ENCODE results near the gene CPNE7.

Gene CPNE7

GRCh38 chr16:89567656-89568594 lies 7.6 kb upstream of the CPNE7 start:
- TF ChIP-seq GATA3 (IDR thresholded peaks at IDR 0.05; ENCODE audit: low read depth, low read length) = no peak
- TF ChIP-seq GATA2 (IDR thresholded peaks at IDR 0.05; ENCODE audit: low read depth, low read length) = no peak

- no peak for TF ChIP-seq GATA3 (IDR thresholded peaks at IDR 0.05; ENCODE audit: low read depth, low read length)
- no peak for TF ChIP-seq GATA2 (IDR thresholded peaks at IDR 0.05; ENCODE audit: low read depth, low read length)
Observed at GRCh38 chr16:89569506-89570341, 5.8 kb upstream of the CPNE7 start.

GRCh38 chr16:89570342-89570923 lies 5.1 kb upstream of the CPNE7 start:
- TF ChIP-seq GATA2 (IDR thresholded peaks at IDR 0.05; ENCODE audit: low read depth, low read length) (no peak), GATA3 (IDR thresholded peaks at IDR 0.05; ENCODE audit: low read depth, low read length) (no peak)

- TF ChIP-seq GATA3 (IDR thresholded peaks at IDR 0.05; ENCODE audit: low read depth, low read length) = no peak
- TF ChIP-seq GATA2 (IDR thresholded peaks at IDR 0.05; ENCODE audit: low read depth, low read length) = no peak
Observed at GRCh38 chr16:89571636-89572035, 3.9 kb upstream of the CPNE7 start.

GRCh38 chr16:89572073-89572484 lies 3.5 kb upstream of the CPNE7 start:
- 0 out of 2 replicates have a peak, but pooled peaks have one; percentile 19 for TF ChIP-seq GATA2 (IDR thresholded peaks at IDR 0.05; ENCODE audit: low read depth, low read length)
- TF ChIP-seq GATA3 (IDR thresholded peaks at IDR 0.05; ENCODE audit: low read depth, low read length) = no peak

GRCh38 chr16:89572485-89573205 lies 2.9 kb upstream of the CPNE7 start:
- TF ChIP-seq GATA3 (IDR thresholded peaks at IDR 0.05; ENCODE audit: low read depth, low read length) (no peak), GATA2 (IDR thresholded peaks at IDR 0.05; ENCODE audit: low read depth, low read length) (no peak)

- no peak for TF ChIP-seq GATA2 (IDR thresholded peaks at IDR 0.05; ENCODE audit: low read depth, low read length)
- no peak for TF ChIP-seq GATA3 (IDR thresholded peaks at IDR 0.05; ENCODE audit: low read depth, low read length)
Observed at GRCh38 chr16:89573826-89574680, 1.5 kb upstream of the CPNE7 start.

- no peak for TF ChIP-seq GATA2 (IDR thresholded peaks at IDR 0.05; ENCODE audit: low read depth, low read length)
- TF ChIP-seq GATA3 (IDR thresholded peaks at IDR 0.05; ENCODE audit: low read depth, low read length) = no peak
Observed at GRCh38 chr16:89574681-89575246, 794 bp upstream of the CPNE7 start.

- TF ChIP-seq GATA2 (IDR thresholded peaks at IDR 0.05; ENCODE audit: low read depth, low read length) (no peak), GATA3 (IDR thresholded peaks at IDR 0.05; ENCODE audit: low read depth, low read length) (no peak)
Observed at GRCh38 chr16:89576153-89577054, 846 bp downstream of the CPNE7 start.

- TF ChIP-seq GATA3 (IDR thresholded peaks at IDR 0.05; ENCODE audit: low read depth, low read length) (no peak), GATA2 (IDR thresholded peaks at IDR 0.05; ENCODE audit: low read depth, low read length) (no peak)
Observed at GRCh38 chr16:89577055-89577759, 1.6 kb downstream of the CPNE7 start.

- TF ChIP-seq GATA2 (IDR thresholded peaks at IDR 0.05; ENCODE audit: low read depth, low read length) (no peak), GATA3 (IDR thresholded peaks at IDR 0.05; ENCODE audit: low read depth, low read length) (no peak)
Observed at GRCh38 chr16:89579351-89579750, 3.8 kb downstream of the CPNE7 start.
